Measurements from ENCODE around the gene CELF2.
"Not testable (repeated sequence)": the region's sequence is repeated elsewhere in the genome, so short reads cannot be mapped to it uniquely, and the experiment has no call there.

Gene CELF2

GRCh38 chr10:11328264-11329061, 310.8 kb downstream of the CELF2 start:
- DNase-seq (ENCODE audit: low spot score): no peak

- no peak for DNase-seq (ENCODE audit: low spot score)
Observed at GRCh38 chr10:11329062-11329673, 311.5 kb downstream of the CELF2 start.

DNA sequence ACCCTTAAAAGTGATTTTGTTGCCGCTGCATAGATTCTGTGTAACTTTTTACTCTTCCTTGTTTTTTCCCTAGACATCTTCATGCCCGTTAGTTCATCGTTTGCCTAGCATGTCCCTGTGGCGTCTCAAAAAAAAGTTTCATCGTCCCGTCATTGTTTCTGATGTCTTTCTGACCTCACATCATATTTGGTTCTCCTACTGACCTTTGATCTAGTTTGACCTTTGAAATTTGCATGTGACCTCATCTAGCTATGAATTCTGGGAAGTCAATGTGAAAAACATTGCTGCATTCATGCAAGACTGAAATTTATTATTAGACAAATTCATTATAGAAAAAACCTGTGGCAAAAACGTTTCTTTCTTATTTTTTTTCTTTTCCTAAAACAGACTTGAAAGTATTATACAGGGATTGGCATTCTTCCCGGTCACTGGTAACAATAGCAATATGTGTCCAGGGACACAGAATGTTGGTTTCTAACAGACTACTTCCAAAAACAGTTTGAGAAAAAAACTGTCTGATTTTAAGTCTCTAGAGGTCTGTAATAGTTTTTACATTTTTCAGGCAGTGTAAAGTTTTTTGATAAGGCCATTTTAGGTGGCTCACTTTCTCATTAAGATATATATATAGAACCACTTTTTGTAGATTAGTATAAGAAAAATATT, 312.8 kb downstream of the CELF2 start:
- DNase-seq (ENCODE audit: low spot score): peak; percentile 51

GRCh38 chr10:11331046-11331577, 313.4 kb downstream of the CELF2 start:
- no peak for DNase-seq (ENCODE audit: low spot score)

GRCh38 chr10:11331726-11332125, 314.1 kb downstream of the CELF2 start:
- no peak for DNase-seq (ENCODE audit: low spot score)

GRCh38 chr10:11332846-11333245, 315.2 kb downstream of the CELF2 start:
- no peak for DNase-seq (ENCODE audit: low spot score)

GRCh38 chr10:11334436-11334835, 316.8 kb downstream of the CELF2 start:
- DNase-seq (ENCODE audit: low spot score): no peak

DNA sequence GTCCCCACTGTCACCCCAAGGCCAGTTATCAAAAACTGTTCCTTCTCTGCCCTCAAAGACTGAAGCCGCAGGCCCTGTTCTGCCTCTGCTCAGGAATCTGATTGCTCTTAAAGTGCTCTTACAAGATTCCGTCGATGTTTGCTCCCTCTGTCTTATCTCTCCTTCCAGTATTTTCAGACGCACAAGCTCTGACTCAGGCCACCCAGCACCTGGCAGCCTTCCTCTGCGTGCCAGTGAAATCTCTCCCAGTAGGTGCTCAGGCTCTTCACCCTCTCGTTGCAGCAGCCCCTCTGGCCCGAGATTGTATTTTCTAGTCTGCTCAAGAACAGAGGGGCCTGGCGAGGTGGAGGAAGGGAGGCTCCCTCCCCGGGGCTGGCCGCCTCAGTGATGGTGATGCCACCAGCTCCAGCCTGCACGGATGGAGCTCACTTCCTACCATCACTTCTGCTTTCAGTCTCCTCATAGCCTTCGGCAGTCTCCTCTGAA, 317.5 kb downstream of the CELF2 start:
- DNase-seq (ENCODE audit: low spot score): no peak

GRCh38 chr10:11335881-11336430, 318.3 kb downstream of the CELF2 start:
- peak; percentile 41 for DNase-seq (ENCODE audit: low spot score)

DNA sequence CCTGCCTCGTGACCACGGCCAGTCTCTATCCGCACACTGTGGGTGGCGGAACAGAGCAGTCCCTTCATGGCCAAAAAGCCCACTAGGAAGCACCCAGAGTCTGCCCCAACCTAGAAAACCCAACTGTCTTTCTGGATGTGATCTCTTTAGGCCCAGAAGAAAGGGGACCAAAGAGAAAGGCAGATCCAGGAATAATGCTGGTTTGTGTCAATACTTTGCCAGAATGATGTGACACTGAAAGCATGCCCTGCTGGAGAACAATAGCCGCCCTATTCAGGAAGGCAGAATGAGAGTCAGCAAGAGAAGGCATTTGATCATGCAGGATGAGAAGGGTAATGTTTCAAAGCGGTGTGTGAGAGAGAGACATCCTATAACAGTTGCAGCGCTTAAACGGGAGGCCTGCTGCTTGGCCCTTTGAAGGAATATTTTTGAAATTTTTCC, 319.1 kb downstream of the CELF2 start:
- peak; percentile 89 for DNase-seq (ENCODE audit: low spot score)

GRCh38 chr10:11337516-11337915, 319.8 kb downstream of the CELF2 start:
- DNase-seq (ENCODE audit: low spot score): no peak

DNA sequence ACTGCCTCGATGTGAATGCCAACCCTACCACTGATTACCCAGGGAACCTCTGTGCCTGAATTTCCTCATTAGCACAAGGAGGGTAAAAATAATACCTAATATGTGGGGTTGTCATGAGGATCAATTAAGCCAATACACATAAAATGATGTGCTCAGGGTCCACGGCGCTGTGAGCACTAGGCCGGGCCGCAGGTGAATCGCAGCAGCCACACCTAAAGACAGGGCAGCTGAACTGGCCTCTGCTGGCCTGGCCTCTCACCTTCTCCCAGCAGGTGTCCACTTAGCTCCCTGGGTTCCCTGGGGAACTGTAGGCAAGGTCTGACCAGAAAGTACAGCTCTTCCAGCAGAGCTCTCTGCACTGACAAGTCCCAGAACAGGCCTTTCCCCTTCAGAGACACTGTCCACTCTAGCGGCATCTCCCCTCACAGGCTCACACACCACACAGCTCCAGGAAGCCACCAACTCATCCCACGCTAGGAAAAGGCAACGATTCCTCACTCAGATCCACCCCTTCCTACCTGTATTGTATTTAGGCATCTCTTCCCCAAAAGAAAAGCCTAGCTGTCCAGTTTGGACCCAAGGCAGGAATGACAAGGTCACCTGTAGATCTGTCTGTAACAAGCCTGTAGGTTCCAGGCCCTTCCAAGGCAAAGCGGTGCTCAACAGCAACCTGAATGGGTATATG, 320.6 kb downstream of the CELF2 start:
- DNase-seq (ENCODE audit: low spot score): no peak

- no peak for DNase-seq (ENCODE audit: low spot score)
Observed at GRCh38 chr10:11339013-11339412, 321.3 kb downstream of the CELF2 start.

- DNase-seq (ENCODE audit: low spot score): no peak
Observed at GRCh38 chr10:11339660-11340059, 322.0 kb downstream of the CELF2 start.

- DNase-seq (ENCODE audit: low spot score): no peak
Observed at GRCh38 chr10:11341283-11341960, 323.8 kb downstream of the CELF2 start.

GRCh38 chr10:11344081-11344480, 326.4 kb downstream of the CELF2 start:
- DNase-seq (ENCODE audit: low spot score): no peak

GRCh38 chr10:11344550-11344949, 326.9 kb downstream of the CELF2 start:
- no peak for DNase-seq (ENCODE audit: low spot score)

- DNase-seq (ENCODE audit: low spot score): no peak
Observed at GRCh38 chr10:11345224-11346054, 327.8 kb downstream of the CELF2 start.

- DNase-seq (ENCODE audit: low spot score): not testable (repeated sequence)
Observed at GRCh38 chr10:11347580-11347979, 329.9 kb downstream of the CELF2 start.

- no peak for DNase-seq (ENCODE audit: low spot score)
Observed at GRCh38 chr10:11351801-11352200, 334.1 kb downstream of the CELF2 start.

Measured in globus pallidus (tissue), 1 donor.